Transverse colon (tissue), 3 donors: Measurements from ENCODE around the gene DDX1.

Source experiments
- EP300 ChIP-seq: sonication (generic); formaldehyde crosslinking; IDR thresholded peaks from one replicate; pipeline ENCODE4 v1.6.1; 2017; ENCODE audit warnings: antibody characterized with exemption, low read depth
- TF ChIP-seq, protein P1 (sequence below), 5 experiments: fragments of 200-600 bp in 3 of 5; fragments of 450-650 bp in 2 of 5; sonication (generic) in 3 of 5; IDR thresholded peaks; 1 replicate in 2 of 5; 2 replicates in 3 of 5; pipeline ENCODE4 v1.5.1; 2016 to 2017; ENCODE audit warnings: antibody characterized with exemption in 5 of 5, inconsistent platforms in 3 of 5, mild to moderate bottlenecking in 2 of 5, moderate library complexity in 1 of 5

DNA sequence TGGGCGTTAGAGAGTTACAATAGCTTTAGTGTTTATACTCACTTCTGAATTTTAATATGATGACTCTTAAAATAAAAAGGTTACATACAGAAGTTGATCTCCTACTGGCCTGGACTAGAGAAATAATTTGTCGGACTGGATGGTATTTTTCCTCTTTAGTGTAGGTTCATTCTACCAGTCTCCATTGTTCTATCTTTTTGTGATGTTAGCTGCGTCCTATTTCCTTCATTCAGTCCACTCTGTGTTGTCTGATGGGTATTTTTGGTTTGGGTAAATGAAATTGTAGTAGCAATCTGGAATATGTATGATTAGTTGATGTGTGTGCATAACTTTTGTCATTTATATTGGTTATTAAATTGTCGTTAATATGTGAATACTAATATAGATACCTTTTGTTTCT lies 5.3 kb downstream of the DDX1 start:
- TF ChIP-seq EP300: no peak
- TF ChIP-seq, protein P1, sequence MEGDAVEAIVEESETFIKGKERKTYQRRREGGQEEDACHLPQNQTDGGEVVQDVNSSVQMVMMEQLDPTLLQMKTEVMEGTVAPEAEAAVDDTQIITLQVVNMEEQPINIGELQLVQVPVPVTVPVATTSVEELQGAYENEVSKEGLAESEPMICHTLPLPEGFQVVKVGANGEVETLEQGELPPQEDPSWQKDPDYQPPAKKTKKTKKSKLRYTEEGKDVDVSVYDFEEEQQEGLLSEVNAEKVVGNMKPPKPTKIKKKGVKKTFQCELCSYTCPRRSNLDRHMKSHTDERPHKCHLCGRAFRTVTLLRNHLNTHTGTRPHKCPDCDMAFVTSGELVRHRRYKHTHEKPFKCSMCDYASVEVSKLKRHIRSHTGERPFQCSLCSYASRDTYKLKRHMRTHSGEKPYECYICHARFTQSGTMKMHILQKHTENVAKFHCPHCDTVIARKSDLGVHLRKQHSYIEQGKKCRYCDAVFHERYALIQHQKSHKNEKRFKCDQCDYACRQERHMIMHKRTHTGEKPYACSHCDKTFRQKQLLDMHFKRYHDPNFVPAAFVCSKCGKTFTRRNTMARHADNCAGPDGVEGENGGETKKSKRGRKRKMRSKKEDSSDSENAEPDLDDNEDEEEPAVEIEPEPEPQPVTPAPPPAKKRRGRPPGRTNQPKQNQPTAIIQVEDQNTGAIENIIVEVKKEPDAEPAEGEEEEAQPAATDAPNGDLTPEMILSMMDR (IDR thresholded peaks at IDR 0.05): no peak
